ENCODE data around the gene RHOBTB3.
A peak's percentile ranks its signal among the peaks of the same experiment; 100 is the strongest.

Gene RHOBTB3

DNA sequence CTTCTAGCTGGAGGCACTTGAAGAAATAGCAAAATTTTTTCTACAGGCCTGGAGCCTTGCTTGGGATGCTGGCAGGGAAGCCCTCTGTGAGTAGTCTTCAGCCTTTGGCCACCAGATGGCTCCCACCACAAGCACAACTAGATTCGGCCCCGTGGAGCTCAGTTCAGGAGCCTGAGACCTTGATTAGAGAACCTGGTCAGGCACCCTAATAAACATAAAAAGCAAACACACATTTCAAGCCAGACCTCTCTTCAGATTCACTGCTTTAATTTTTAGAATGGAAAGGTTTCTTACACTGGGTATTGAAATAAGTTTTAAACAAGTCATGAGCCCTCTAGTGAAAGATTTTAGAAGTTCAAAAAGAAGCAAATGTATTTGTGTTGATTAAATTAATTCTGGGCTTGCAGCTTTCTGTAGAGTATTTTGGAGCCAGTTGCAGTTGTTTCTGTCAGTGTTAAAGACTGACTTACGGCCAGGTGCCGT, 50.0 kb downstream of the RHOBTB3 start:
- no peak overlapping the region for H3K4me3 ChIP-seq (replicated peaks; ENCODE audit: low read depth, low read length)
- peak; percentile 89 for DNase-seq (ENCODE audit: low read depth)
- peak; percentile 84 for TF ChIP-seq CTCF (IDR thresholded peaks at IDR 0.05; ENCODE audit: low read length, missing control alignments)

DNA sequence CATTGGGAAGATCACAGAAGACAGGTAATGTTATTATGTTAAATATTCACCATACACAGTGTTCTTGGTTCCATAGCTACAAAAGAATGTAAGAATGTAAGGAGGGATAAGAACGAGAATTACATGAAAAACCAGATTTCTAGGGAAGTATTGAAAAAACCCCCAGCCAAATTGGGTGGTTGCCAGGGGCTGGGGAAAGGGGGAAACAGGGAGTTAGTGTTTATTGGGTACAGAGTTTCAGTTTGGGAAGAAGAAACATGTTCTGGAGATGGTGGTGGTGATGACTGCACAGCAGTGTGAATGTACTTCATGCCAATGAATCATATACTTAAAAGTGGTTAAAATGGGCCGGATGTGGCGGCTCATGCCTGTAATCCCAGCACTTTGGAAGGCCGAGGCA, 51.0 kb downstream of the RHOBTB3 start:
- no peak for TF ChIP-seq CTCF (IDR thresholded peaks at IDR 0.05; ENCODE audit: low read length, missing control alignments)
- DNase-seq (ENCODE audit: low read depth): no peak
- H3K4me3 ChIP-seq (replicated peaks; ENCODE audit: low read depth, low read length): no peak overlapping the region

- no peak overlapping the region for H3K4me3 ChIP-seq (replicated peaks; ENCODE audit: low read depth, low read length)
- no peak for TF ChIP-seq CTCF (IDR thresholded peaks at IDR 0.05; ENCODE audit: low read length, missing control alignments)
- no peak for DNase-seq (ENCODE audit: low read depth)
These were observed 52.5 kb downstream of the RHOBTB3 start for GRCh38 chr5:95783661-95784060.

DNA sequence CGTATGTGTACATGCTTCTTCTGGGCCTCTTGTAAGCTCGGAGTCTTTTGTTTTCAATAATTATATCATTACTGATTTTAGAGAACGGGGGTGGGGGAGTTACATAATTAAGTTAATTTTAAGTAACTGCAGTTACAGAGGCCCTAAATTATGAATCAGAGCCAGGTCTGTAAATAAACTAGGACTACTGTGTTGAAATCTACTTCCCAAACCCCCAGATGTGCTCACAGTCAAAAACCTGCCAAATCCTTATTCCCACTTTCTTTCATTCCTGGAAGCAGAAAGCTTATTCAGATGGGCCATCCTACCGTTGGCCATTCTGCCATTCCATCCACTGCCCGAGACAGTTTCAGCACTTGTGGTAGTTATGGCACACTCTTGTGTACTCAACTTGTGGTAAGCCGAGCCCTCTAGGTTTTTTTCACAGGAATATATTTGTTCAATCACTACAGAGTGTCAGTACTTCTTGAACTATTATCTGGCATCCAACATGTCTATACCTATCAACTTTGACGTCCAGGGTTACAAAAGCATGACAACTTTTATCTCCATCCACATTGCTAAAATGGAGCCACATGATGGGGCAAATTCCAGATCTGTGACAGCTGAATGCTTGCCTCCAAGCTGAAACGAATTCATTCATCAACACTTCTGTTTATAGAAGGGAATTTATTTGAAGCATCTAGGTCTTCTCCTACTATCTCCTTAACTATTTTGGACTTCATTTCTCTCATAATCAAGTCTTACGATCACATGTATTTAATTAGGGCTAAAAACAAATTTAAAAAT, 53.6 kb downstream of the RHOBTB3 start:
- no peak for DNase-seq (ENCODE audit: low read depth)
- no peak for TF ChIP-seq CTCF (IDR thresholded peaks at IDR 0.05; ENCODE audit: low read length, missing control alignments)
- H3K4me3 ChIP-seq (replicated peaks; ENCODE audit: low read depth, low read length): no peak overlapping the region

- DNase-seq (ENCODE audit: low read depth): peak; percentile 78
These were observed 55.8 kb downstream of the RHOBTB3 start for GRCh38 chr5:95786821-95787418.

DNA sequence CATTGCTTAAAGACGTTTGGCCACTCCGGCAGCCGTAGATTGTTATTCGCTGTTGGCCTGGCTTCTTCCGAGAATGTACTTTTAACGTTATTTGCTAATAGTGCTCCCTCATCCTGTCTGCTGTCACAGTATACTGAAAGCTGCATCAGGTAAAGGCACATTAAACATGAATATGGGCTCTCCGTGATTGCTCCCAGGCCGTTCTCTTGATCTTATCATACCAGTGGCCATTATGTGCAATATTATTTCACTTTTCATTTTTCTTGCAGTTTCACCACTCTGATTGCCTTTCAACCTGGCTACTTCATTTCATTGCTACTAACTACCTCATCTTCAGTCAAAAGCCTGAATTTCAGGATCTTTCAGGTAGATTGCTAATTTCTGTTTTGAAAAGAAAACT, 57.4 kb downstream of the RHOBTB3 start:
- no peak for DNase-seq (ENCODE audit: low read depth)
- H3K4me3 ChIP-seq (replicated peaks; ENCODE audit: low read depth, low read length): no peak overlapping the region
- no peak for TF ChIP-seq CTCF (IDR thresholded peaks at IDR 0.05; ENCODE audit: low read length, missing control alignments)

More at GRCh38 chr5:95786821-95787418, 55.8 kb downstream of the RHOBTB3 start:
- H3K4me3 ChIP-seq (replicated peaks; ENCODE audit: low read depth, low read length): no peak overlapping the region
- TF ChIP-seq CTCF (IDR thresholded peaks at IDR 0.05; ENCODE audit: low read length, missing control alignments): no peak
